ENCODE results near the gene ITGB6. TPM values are rescaled to one million over a fixed set of nuclear protein-coding genes. Genes with fewer than 3 reads are reported as not detected.

The ITGB6 gene
- total RNA-seq, 6 experiments from 2014 or later: 0.11 to 0.68 (median 0.44) TPM; not detected in 2

DNA sequence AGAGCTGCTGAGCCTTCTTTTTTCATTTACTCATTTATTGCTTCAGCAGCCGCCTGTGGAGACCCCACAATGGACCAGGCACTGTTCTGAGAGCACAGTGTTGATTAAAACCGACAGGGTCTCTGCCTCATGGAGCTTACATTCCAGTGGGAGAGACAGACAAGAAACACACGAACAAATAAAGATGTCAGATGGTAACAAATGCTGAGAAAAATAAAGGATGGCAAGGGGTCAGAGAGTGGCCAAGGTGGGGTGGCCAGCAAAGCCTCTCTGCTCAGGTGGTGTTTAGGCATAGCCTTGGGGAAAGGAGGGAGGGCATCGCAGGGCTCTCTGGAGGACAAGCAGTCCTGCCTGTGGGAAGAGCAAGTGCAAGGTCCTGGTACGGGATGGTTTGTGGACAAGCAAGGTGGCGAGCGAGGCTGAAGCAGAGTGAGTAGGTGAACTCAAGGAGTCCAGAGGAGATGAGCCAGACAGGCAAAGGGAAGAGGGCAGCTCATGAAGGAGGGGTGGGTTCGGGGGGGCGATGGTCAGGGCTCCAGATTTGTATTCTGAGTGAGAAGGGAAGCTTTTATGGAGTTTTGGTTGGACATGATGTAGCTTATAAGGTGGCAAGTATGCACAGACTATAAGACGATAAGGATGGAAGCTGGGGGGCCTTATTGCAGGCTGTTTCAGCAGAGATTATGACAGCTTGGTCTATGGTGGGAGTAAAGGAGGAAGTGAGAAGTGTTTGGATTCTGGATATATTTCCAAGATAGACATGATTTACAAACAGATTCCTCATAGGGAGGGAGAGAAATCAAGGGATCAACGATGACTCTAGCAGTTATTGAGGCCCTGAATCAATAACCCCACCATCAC, 8.8 kb upstream of the ITGB6 start:
- H3K4me3 ChIP-seq: no peak overlapping the region
- no peaks in the 10 kb centered on the region for H3K4me1 ChIP-seq
- TF ChIP-seq POLR2A (IDR thresholded peaks at IDR 0.05): no peak
- TF ChIP-seq, protein P1, sequence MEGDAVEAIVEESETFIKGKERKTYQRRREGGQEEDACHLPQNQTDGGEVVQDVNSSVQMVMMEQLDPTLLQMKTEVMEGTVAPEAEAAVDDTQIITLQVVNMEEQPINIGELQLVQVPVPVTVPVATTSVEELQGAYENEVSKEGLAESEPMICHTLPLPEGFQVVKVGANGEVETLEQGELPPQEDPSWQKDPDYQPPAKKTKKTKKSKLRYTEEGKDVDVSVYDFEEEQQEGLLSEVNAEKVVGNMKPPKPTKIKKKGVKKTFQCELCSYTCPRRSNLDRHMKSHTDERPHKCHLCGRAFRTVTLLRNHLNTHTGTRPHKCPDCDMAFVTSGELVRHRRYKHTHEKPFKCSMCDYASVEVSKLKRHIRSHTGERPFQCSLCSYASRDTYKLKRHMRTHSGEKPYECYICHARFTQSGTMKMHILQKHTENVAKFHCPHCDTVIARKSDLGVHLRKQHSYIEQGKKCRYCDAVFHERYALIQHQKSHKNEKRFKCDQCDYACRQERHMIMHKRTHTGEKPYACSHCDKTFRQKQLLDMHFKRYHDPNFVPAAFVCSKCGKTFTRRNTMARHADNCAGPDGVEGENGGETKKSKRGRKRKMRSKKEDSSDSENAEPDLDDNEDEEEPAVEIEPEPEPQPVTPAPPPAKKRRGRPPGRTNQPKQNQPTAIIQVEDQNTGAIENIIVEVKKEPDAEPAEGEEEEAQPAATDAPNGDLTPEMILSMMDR (IDR thresholded peaks at IDR 0.05): no peak
- H3K36me3 ChIP-seq: no peaks in the 10 kb centered on the region
- DNase-seq (no peak), ATAC-seq (no peak)
- intact Hi-C loops (cut with DNase I): no loop called here
- H3K9me3 ChIP-seq: no peaks in the 10 kb centered on the region
- no peaks in the 10 kb centered on the region for H3K27me3 ChIP-seq
- 77% methylated on average over 10 of the region's 11 CpGs for WGBS (ENCODE audit: insufficient coverage, low coverage, low lambda C conversion rate, missing lambda C conversion rate)
- H3K27ac ChIP-seq: no peak overlapping the region

DNA sequence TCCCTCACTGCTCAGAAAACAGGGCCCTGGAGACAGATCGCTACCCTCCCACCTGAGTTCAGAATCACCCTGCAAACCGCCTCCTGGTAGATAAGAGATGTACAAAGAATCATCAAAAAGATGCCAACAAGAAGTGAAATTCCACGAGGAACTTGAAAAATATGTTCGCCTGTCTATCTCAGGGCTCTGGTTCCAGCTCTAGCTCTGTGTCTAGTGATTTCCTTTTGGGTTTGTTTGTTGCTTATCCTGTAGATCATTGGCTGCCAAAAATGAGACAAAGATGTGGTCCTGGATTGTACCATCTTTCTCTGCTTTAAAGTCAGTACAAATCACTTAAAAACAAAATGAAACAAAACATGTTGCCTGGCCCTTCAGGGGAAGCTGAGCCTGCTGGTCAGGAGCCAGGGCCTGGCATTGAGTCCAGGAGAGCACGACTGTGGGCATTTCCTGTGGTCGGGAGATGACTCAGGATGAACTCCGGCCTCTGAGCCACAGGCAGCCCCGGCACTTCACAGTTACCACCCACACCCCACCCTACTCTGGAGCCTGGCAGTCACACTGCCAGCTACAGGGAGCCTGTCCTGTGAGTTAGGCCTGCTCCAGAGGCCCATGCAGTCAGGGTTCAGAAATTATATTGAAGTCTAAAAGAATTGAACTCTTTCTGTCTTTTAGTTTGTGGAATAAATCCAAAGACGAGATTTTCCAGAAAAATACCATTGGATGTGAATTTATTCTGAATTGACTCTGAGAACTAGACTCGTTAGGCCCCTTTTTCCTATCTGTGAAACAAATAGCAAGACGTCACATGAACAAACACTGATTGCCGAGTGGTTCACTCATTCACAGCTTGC, 8.0 kb upstream of the ITGB6 start:
- TF ChIP-seq POLR2A (IDR thresholded peaks at IDR 0.05): peak; percentile 58
- TF ChIP-seq, protein P1 (IDR thresholded peaks at IDR 0.05): no peak
- H3K4me3 ChIP-seq: no peak overlapping the region
- H3K9me3 ChIP-seq: no peaks in the 10 kb centered on the region
- ATAC-seq (peak; percentile 67 to 97 (median 89)), DNase-seq (peak; percentile 61 to 90 (median 75))
- intact Hi-C loops (cut with DNase I): no loop called here
- H3K4me1 ChIP-seq: no peaks in the 10 kb centered on the region
- WGBS (ENCODE audit: insufficient coverage, low coverage, low lambda C conversion rate, missing lambda C conversion rate): 47% methylated on average over 12 of the region's 12 CpGs
- no peaks in the 10 kb centered on the region for H3K27me3 ChIP-seq
- H3K36me3 ChIP-seq: no peaks in the 10 kb centered on the region
- no peak overlapping the region for H3K27ac ChIP-seq

DNA sequence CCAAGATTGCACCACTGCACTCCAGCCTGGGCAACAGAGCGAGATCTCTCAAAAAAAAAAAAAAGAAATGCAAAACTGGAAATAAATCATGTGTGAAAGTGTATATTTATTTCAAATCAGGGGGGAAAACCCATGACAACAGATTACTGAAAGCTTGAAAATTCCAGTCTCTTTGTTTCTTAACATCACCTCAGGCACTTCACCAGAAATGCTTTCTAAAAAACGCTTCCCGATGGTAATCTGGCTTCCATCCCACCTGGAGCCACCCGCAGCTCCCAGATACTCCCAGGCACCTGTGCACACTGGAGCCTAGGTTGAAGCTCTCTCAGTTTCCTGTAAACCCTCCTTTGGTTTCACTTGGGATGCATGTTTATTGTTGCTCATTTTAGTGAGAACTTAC, 7.2 kb upstream of the ITGB6 start:
- Histone ChIP-seq H3K36me3 (no peaks in the 10 kb centered on the region), H3K4me3 (no peak overlapping the region), H3K27me3 (no peaks in the 10 kb centered on the region), H3K9me3 (no peaks in the 10 kb centered on the region), H3K27ac (no peak overlapping the region), H3K4me1 (no peaks in the 10 kb centered on the region)
- TF ChIP-seq POLR2A (IDR thresholded peaks at IDR 0.05): no peak
- TF ChIP-seq, protein P1 (IDR thresholded peaks at IDR 0.05): no peak
- ATAC-seq: no peak
- no peak for DNase-seq
- intact Hi-C loops (cut with DNase I): no loop called here
- WGBS (ENCODE audit: insufficient coverage, low coverage, low lambda C conversion rate, missing lambda C conversion rate): 83% methylated on average over 4 of the region's 4 CpGs

DNA sequence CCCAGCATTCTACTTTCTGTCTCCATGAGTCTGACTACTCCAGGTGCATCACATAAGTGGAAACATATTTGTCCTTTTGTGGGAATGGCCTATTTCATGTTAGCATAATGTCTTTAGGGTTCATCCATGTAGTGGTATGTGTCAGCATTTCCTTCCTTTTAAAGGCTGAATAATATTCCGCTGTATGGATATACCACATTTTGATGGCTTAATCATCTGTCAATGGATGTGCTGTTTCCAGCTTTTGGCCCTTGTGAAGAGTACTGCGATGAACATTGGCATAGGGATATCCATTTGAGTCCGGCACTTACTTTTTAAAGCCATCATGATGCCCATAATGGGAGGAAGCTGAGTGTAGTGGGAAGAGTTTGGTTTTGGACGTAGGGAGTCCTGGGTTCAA, 6.4 kb upstream of the ITGB6 start:
- H3K36me3 ChIP-seq: no peaks in the 10 kb centered on the region
- DNase-seq (no peak), ATAC-seq (no peak)
- no peak overlapping the region for H3K4me3 ChIP-seq
- TF ChIP-seq POLR2A (IDR thresholded peaks at IDR 0.05): no peak
- TF ChIP-seq, protein P1 (IDR thresholded peaks at IDR 0.05): no peak
- no peaks in the 10 kb centered on the region for H3K27me3 ChIP-seq
- no peaks in the 10 kb centered on the region for H3K9me3 ChIP-seq
- H3K27ac ChIP-seq: no peak overlapping the region
- intact Hi-C loops (cut with DNase I): no loop called here
- WGBS (ENCODE audit: insufficient coverage, low coverage, low lambda C conversion rate, missing lambda C conversion rate): 81% methylated on average over 4 of the region's 4 CpGs
- no peaks in the 10 kb centered on the region for H3K4me1 ChIP-seq

All from right lobe of liver (tissue), 6 donors.